Activated T-cell treated with anti-CD3 and anti-CD28 coated beads for 24 hours (primary cell): ENCODE data around the gene FDXR.
"Not testable (repeated sequence)": the region's sequence is repeated elsewhere in the genome, so short reads cannot be mapped to it uniquely, and the experiment has no call there.

Experiments
- DNase-seq: peaks from one replicate; pipeline ENCODE4 v3.0.0-alpha.2; 2020; ENCODE audit warnings: low read depth

FDXR gene, protein sequence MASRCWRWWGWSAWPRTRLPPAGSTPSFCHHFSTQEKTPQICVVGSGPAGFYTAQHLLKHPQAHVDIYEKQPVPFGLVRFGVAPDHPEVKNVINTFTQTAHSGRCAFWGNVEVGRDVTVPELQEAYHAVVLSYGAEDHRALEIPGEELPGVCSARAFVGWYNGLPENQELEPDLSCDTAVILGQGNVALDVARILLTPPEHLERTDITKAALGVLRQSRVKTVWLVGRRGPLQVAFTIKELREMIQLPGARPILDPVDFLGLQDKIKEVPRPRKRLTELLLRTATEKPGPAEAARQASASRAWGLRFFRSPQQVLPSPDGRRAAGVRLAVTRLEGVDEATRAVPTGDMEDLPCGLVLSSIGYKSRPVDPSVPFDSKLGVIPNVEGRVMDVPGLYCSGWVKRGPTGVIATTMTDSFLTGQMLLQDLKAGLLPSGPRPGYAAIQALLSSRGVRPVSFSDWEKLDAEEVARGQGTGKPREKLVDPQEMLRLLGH

DNA sequence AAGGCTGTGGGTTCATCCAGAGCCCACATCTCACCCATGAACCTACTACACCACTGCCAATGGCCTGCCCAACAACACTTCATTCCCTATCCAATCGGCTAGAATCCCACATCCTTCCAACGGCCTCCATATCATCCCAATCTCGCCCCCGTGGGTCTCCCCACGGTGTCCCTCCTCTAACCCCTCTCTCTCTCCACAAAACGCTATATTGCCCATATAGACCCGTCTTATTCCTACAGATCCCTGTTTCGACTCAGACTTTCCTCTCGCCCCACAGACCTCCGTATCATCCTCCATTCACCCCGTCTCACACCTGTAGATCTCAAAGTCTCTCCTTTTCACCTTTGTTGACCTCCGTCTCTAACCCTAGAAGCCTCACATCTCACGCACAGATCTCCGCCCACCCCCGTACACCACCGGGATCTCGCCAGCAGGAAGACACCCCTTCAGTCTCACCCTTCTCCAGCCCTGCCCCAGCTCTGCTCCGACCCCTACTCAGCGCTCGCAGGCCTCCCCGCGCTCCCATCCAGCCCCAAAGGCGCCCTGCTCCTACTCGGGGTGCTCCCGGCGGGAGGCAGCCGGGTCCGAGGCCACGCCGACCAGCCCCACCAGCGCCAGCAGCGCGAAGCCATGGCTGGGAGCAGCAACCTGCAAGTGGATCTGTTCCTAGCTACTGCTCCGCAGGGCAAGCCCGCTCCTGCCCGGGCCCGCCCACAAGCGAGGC lies at the start of gene FDXR:
Gene FDXR (minus strand): TSS at position 682 of the 724 bp plus-strand sequence. CDS start 50 bp downstream, at position 632.
- DNase-seq, result no peak

DNA sequence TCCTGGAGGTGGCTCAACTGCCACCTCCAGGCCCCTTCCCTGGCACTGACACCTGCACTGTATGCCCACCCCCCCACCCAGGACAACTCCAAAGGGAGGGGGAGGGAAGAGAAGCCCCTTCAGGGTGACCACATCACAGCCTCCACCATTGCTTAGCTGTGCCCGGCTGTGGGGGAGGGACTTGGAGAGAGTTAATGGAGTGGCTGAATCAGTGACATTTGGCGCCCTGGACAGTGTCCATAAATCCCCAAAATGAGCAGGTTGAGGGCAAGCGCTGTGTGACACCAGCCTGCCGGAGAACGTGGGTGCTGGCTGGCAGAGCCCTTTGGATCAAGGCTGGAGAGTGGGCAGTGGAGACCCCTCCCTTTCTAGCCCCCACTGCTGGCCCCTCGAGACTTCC lies 49.4 kb upstream of the FDXR start:
- DNase-seq, result no peak

DNA sequence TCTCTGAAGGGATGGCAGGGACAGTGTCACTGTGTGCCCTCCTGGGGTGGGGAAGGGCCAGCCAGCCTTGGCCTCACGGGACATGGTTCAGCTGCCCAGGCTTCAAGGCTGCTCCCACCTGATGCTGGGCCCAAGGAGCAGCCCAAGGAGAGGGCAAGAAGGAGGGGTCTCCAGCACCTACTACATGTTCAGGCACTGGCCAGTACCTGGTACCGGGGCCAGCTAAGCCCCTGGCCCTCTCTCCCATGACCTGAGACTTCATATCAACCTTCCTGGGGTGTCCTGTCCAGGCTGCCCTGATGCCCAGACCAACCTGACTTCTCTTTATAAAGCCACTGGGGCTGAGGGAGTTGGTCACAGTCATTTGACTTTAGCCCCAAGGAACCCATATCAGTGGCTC lies 49.0 kb upstream of the FDXR start:
- no peak for DNase-seq

DNA sequence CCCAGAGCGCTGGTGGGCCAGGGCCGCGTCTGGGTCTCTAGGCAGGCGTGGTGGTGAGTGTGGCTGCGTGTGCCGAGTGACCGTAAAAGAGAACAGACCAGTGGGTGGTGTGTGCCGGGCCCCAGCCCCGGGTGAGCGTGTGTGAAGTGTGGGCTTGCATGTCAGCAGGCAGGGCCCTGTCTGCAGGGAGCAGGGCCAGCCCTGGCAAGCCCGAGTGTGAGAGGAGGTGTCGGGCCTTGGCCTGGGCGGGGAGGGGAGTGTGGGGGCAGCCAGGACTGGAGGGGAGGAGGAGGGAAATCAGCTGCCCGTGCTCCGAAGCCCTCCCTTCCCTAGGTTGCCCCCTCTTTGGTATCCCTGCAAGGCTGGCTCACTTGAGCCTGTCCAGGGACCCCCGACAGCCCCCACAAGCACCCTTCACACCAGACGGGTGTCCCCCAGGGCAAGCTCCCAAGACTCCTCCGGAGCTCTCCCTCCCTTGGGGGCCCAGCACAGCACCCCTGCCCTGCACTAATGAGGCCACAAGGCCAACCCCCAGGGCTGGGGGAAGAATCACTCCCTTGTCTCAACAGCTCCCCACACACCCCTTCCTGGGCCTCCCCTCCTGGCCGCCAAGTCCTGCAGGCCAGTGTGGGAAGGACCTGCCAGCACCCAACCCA lies 48.4 kb upstream of the FDXR start:
- DNase-seq, result no peak

DNA sequence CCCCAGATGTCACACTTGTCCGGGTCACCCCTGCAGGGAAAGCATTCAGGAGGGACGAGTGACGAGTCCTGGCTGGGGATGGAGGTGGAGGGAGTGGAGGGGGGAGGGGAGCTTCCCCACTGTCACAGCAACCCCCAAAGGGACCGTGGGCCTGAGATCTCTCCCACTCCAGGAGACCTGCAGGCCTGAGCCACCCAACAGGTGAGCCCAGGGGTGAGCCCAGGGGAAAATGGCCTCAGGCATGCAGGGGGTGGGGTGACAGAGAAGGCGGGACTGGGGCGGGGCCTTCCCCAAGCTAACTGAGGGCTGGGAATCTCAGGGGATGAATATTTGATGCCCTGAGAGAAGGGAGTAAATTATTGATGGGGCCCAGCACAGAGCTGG lies 47.8 kb upstream of the FDXR start:
- DNase-seq, result no peak

DNA sequence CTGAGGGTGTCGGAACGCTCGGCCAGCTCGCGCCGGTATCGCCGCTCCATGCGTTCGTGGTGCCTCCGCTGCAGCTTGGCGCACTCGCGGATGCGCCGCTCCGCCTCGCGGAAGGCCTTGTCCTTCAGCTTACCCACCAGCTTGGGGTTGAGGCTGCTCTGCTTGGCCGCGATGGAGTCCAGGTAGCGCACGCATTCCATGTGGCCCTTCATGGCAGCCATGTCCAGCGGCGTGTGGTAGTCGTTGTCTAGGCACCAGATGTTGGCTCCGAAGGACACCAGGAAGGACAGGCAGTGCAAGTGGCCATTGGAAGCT lies 47.5 kb upstream of the FDXR start:
- no peak for DNase-seq

DNA sequence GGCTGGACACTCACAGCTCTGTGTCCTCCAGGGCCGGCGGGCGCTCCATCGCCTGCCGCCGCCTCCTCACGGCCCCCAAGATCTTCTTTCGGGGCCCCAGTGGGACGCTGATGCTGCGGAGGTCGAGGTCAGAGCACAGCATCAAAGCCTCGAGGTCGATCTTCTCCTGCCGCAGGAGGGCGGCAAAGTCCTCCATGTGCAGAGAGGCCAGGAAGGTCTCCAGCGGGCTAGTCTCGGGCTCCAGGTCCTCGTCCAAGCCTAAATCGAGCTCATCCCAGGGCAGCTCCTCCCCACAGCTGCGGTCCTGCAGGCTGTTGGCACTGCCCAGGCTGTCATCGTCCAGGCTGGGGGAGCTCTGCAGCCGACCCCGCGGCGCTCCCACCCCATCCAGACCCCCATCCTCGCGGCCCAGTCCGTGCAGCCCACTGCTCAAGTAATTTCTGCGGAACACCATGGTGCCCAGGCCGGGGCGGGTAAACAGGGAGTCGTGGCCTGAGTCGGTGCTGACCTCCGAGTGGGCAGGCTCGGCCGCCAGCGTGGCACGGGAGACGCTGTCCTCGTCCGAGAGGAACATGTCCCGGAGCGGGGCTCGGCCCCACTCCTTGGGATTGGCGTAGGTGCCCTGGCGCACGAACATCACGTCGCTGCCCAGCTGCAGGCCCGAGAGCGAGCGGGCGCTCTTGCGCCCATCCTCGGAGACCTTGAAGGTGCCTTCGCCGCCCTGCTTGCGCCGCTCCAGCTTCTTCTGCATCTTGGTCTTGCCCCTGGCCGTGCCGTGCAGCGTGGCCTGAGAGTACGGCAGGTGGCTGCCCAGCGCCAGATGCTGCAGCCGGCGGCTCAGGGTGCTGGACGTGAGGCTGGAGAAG lies 46.9 kb upstream of the FDXR start:
- no peak for DNase-seq

DNA sequence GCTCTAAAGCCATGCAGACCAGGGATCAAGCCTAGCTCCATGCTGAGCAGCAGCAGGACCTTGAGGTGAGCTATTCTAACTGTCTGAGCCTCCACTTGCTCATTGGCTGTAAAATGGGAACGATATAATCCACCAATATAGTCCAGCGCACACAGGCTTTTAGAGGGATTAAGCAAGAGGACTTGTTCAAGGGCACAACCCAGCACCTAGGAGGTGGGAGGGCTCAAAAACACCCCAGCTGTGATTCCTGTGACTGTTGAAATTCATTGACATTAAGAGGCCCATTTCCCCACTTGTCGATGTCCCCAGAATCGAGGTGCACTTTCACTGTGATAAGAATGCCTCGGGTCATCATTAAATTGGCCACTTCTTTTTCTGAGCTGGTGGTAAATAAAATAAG lies 46.1 kb upstream of the FDXR start:
- DNase-seq, result no peak

DNA sequence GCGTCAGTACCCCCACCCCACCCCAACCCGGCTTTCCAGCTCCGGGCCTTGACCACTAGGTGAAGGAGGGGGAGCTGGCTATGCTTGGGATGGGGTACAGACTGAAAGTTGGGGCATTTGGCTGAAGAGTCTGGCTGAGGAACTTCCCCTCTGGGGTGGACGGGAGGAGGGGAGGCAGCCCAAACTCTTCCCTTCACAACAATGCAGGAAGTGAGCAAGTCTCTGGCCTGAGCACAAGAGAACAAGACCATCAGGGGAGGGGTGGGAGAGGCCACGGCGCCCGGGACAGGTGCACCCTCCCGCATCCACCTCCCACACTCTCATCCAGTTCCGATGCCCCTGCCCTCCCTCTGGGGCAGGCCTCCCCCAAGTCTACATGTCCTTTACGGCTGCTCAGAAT lies 44.6 kb upstream of the FDXR start:
- DNase-seq, result no peak

DNA sequence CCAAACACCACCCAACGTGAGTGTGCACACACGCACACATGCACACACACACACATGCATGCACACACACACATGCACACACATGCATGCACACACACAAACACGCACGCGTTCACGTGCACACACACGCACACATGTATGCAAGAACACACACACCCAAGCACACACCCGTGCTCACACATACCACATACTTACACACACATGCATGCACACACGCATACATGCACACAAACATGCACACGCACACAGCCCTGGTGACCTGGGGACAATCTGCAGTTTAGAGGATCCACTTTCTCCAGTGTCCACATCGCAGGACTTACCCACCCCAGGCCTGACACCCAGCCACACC lies 44.0 kb upstream of the FDXR start:
- DNase-seq, result no peak

DNA sequence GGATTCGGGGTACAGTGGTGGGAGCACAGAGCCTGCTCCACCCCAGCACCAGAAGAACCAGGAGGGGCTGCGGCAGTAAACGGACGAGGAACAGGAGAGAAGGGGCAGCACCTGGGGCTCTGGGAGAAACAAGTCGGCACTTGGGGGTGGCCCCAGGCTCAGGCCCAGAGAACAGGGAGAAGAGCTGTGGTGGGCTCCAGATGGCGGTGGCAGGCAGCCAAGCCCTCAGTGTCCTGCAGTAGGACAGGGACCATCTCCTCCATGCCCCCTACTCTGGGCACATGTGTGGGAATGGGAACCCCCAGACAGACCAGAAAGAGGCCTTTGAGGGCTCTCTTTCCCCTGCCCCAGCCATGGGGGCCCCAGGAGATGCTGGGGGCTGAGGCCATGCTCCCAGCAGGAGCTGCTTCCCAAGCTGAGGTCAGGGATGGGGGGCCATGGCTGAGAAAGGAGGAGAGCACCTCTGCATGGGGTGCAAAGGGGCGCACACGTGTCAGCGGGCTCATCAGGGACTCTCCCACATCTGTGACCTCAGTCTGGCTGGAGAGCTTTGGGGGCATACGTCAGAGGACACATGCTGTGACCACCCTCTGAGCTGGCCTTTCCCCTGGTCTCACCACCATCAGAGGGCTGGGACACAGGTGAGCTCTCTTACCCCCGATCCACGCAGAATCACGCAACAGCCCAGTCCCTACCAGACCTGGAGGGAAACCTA lies 43.5 kb upstream of the FDXR start:
- DNase-seq, result no peak

DNA sequence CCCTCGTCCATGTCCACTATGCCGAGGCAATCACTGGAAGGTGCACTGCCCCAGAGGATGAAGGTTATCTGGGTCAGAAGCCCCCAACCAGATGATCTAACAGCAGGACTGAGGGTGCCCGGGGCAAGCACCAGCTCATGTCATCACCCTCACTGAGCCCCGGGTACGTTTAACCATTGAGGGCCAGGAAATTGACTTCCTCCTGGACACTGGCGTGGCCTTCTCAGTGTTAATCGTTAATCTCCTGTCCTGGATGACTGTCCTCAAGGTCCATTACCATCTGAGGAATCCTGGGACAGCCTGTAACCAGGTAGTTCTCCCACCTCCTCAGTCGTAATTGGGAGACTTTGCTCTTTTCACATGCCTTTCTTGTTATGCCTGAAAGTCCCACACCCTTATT lies 38.6 kb upstream of the FDXR start:
- not testable (repeated sequence) for DNase-seq

DNA sequence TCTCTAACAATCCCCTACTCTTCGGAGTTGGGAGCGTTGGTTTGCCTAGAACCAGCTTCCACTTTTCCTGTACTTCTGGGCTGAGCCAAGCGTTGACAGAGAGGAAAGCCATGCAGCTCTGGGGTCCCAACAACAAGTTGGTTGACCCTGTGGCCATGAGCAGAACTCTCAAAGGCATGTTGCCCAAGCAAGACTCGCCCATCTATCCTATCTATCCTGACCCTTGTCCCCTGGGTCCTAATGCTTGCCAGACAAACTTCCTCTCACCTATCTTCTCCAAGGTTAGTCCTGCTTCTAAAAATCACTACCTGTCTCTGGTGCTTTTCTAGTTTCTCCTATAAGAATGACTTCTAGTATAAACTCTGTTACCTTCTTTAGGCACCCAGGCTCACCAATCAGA lies 36.3 kb upstream of the FDXR start:
- DNase-seq, result not testable (repeated sequence)

DNA sequence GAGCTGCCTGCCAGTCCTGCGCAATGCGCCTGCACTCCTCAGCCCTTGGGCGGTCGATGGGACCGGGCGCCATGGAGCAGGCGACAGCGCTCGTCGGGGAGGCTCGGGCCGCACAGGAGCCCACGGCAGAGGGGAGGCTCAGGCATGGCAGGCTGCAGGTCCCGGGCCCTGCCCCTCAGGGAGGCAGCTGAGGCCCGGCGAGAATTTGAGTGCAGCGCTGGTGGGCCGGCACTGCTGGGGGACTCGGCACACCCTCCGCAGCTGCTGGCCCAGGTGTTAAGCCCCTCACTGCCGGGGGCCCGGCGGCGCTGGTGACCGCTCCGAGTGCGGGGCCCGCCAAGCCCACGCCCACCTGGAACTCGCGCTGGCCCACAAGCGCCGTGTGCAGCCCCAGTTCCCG lies 34.2 kb upstream of the FDXR start:
- no peak for DNase-seq

DNA sequence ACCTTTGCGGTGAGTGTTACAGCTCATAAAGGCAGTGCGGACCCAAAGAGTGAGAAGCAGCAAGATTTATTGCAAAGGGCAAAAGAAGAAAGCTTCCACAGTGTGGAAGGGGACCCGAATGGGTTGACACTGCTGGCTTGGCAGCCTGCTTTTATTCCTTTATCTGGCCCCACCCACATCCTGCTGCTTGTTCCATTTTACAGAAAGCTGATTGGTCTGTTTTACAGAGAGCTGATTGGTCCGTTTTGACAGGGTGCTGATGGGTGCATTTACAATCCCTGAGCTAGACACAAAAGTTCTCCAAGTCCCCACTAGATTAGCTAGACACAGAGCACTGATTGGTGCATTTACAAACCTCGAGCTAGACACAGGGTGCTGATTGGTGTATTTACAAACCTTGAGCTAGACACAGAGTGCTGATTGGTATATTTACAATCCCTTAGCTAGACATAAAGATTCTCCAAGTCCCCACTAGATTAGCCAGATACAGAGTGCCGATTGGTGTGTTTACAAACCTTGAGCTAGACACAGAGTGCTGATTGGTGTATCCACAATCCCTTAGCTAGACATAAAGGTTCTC lies 33.5 kb upstream of the FDXR start:
- DNase-seq, result not testable (repeated sequence)

DNA sequence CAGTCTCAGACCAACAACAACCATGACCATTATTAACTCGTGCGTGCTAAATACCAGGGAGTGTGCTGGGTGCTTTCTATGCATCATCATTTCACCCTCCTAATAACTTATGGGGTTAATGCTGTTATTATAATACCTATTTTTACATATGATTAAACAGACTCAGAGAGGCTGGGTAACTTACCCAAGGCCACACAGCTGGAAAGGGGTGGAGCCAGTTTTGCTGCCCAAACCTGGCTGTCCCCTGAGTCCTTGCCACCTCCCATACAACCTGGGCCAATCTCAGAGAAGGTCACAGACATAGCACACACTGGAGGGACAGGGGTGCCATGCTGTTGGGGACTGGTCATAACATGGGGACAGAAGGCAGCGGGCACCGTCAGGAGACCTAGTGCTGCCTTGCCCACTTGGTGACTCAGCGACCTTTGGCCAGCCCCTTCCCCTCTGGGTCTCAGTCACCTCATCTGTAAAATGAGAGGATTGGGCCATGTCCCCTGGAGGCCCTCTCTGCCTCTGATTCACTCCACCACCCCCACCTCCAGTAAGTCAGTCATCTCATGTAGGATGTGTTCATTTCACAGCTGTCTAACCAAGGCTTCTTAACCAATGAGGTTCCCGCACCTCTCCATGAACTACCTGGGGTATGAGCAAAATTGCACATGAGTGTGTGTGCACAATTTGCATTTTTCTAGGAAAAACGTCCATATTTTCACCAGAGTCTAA lies 32.1 kb upstream of the FDXR start:
- DNase-seq, result no peak

DNA sequence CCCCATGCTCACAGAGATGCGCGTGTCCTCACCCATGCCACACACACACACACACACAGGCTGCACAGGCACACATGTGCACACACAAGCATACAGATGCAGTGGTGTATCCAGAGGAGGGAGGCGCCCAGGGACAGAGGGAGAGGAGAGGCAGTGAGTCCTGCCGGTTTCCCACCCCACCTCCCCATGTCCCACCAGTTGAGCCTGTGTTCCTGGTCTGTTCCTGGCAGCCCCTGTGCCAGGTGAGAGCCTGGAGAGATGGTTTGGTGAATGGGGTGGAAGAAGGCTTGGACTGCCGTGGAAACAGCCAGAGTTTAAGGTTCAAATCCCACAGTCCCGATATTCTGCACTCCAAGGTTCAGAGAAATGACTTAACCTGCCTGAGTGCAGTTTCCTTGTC lies 30.9 kb upstream of the FDXR start:
- no peak for DNase-seq

DNA sequence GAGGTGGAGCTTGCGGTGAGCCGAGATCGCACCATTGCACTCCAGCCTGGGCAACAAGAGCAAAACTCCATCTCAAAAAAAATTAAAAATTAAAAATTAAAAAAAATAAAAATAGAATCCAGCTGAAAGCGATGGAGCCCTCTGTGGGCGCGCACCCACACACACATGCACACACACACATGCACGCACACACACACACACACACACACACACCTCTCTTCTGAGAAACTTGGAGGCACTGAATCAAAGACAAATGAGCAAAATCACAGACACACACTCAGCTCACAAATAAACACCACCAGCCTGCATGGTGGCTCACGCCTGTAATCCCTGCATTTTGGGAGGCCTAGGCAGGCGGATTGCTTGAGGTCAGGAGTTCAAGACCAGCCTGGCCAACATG lies 30.2 kb upstream of the FDXR start:
- no peak for DNase-seq

DNA sequence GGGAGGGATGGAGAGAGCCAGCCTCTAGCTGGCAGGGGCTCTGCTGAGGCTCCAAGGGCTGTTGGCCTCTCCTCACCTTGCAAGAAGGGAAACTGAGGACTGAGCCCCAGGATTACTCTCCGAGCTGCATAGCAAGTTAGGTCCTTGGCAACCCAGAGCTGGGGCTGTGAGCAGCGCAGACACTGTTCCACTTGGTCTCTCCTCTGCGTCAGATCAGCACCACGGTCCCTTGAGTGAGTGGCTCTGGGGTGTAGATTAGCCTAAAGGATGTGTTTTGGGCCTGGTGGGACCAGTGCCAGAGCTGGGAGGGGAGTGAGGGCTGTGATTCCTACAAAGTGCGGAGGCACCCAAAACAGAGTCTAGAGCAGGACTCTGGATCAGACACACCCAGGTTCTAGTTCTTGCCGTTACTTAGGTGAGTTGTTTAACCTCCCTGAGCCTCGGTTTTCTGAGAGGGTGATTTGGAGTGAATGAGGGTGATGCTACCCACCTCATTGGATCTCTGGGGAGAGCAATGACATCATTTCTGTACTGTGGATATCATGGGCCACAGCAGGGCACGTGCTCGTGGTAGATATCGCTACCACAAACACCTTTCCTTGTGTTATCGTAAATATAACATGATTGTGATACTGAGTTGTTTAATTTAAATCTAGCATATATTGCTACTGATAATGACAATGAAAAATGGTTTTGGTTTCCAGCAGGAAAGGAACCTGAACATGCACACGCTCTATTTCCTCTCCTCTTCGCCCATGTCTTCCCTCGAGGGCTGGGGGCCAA lies 28.8 kb upstream of the FDXR start:
- DNase-seq, result no peak

DNA sequence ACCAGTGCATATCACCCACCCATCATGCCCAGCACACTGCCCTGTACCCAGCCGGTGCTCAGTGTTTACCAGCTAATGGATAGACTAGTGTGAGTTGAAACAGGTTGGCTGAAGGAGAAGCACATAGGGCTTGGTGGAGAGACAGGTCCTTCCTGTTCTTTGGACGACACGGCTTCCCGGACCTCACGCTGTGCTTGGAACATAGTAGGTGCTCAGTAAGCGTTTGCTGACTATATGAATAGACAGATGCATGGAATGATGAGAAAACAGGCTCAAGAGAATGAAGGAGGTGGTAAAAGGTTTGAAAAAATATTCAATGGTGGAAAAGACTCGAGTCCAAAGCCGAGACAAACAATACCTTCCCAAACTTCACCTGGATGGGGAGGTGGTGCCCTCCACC lies 27.4 kb upstream of the FDXR start:
- DNase-seq, result no peak
